ENCODE data around the gene TRMT112. TPM values are rescaled to one million over a fixed set of nuclear protein-coding genes. Genes with fewer than 3 reads are reported as not detected.

TRMT112 gene
- total and polyA plus RNA-seq, 2 of the 8 experiments (the other 6 are each of a cell fraction or from before 2014, with no cell fraction given): 300 to 650 TPM

GRCh38 chr11:64268025-64268892, 49.1 kb downstream of the TRMT112 start:
- no peaks in the 10 kb centered on the region; the same call in 1 of the 2 replicates for H3K79me1 ChIP-seq (ENCODE audit: low read depth, low read length)
- H2AFZ ChIP-seq (ENCODE audit: low read length): no peak overlapping the region
- peak overlapping the region; percentile 80 to 86 for H3K4me2 ChIP-seq (ENCODE audit: insufficient read depth in 1 of 2, low read depth in 2 of 2, low read length in 2 of 2)
- peak overlapping the region; percentile 81; the same call in 1 of the 2 replicates for H2BK5ac ChIP-seq (ENCODE audit: low read depth, low read length)
- no peak overlapping the region for H2AK5ac ChIP-seq (ENCODE audit: low read depth, low read length)
- H4K5ac ChIP-seq (ENCODE audit: insufficient read length, low read depth, low read length): no peak overlapping the region
- FAIRE-seq (no peak), DNase-seq (ENCODE audit: low read depth in 1 of 2, low spot score in 2 of 2) (no peak)
- H3K4me3 ChIP-seq (ENCODE audit: extremely low read depth in 1 of 4, insufficient read depth in 2 of 4, low read depth in 3 of 4, low read length in 4 of 4): peak overlapping the region; percentile 70 to 82 (median 80)
- no peak overlapping the region for H4K91ac ChIP-seq (replicated peaks; ENCODE audit: insufficient read length, low read length)
- ChIA-PET CTCF (ENCODE audit: partially characterized antibody) (interaction anchor here (0.5 to 13.7 kb wide), 17 partner anchors 12 to 1880 kb away, joined by 3 to 168 read pairs (median 4); partner anchors contain the start of genes BAD, CATSPERZ, ESRRA and NUDT22), POLR2A (ENCODE audit: partially characterized antibody) (interaction anchor here (0.7 to 11.9 kb wide), 18 partner anchors 9 to 1417 kb away, joined by 3 to 352 read pairs (median 7); partner anchors contain the start of genes BAD, ESRRA, FERMT3 and FKBP2)
- TF ChIP-seq RAD21 (IDR thresholded peaks at IDR 0.05 in 1 of 2, conservative IDR thresholded peaks at IDR 0.05 in 1 of 2; ENCODE audit: low read depth in 2 of 2, low read length in 2 of 2) (no peak), HDAC6 (IDR thresholded peaks at IDR 0.05; ENCODE audit: low read depth, low read length) (no peak), JUND (IDR thresholded peaks at IDR 0.05; ENCODE audit: low read length) (no peak), NRF1 (IDR thresholded peaks at IDR 0.05; ENCODE audit: low read depth, low read length) (no peak), POLR2AphosphoS5 (IDR thresholded peaks at IDR 0.05; ENCODE audit: low read depth, low read length) (peak; percentile 52)
- peaks cover 4 to 5% of the 10 kb centered on the region in 2 experiments for H4K20me1 ChIP-seq (replicated peaks in 1 of 2; ENCODE audit: control insufficient read depth in 1 of 2, insufficient read depth in 2 of 2, low read length in 2 of 2)
- H3K36me3 ChIP-seq (ENCODE audit: control insufficient read depth in 2 of 4, insufficient read depth in 4 of 4, low read length in 3 of 4): peaks cover 9 to 32% (median 15%) of the 10 kb centered on the region in 4 experiments
- no peak overlapping the region for H2BK12ac ChIP-seq (ENCODE audit: low read depth, low read length)
- peak overlapping the region; percentile 60 for H3K4ac ChIP-seq (replicated peaks; ENCODE audit: insufficient read length, low read depth, low read length)
- no peak overlapping the region for H3K56ac ChIP-seq (replicated peaks; ENCODE audit: insufficient read length, low read depth, low read length)
- no peak overlapping the region for H4K8ac ChIP-seq (ENCODE audit: extremely low read depth, insufficient read depth, low read length)
- no peak overlapping the region for H3K14ac ChIP-seq (ENCODE audit: insufficient read length)
- H3K27ac ChIP-seq (ENCODE audit: low read depth, low read length): peak overlapping the region; percentile 13; the same call in 1 of the 2 replicates
- H2BK15ac ChIP-seq (ENCODE audit: low read length): 0 out of 2 replicates have a peak overlapping the region, but pooled peaks have one; percentile 20
- H3K79me2 ChIP-seq (ENCODE audit: control insufficient read depth in 1 of 2, insufficient read depth in 2 of 2, low read length in 2 of 2): 0 out of 4 replicates have a peak, but pooled peaks cover 0 to 4% of the 10 kb centered on the region in 2 experiments
- H3K23me2 ChIP-seq (ENCODE audit: low read depth, low read length): peaks cover 4% of the 10 kb centered on the region
- 92% methylated on average over 22 of the region's 23 CpGs; no CpG with 5 or more reads in 1 of the 2 experiments for WGBS, 2 experiments (ENCODE audit: extremely low coverage in 1 of 2, insufficient coverage in 1 of 2, insufficient read length in 1 of 2, insufficient replicate concordance in 2 of 2, low coverage in 1 of 2, low lambda C conversion rate in 2 of 2, missing lambda C conversion rate in 1 of 2)
- H3K18ac ChIP-seq (ENCODE audit: extremely low read depth, low read length): no peak overlapping the region; the same call in 1 of the 2 replicates
- H3K23ac ChIP-seq (ENCODE audit: insufficient read length): no peak overlapping the region
- H3K9me3 ChIP-seq (ENCODE audit: insufficient read depth in 2 of 2, low read depth in 1 of 2, low read length in 1 of 2): no peaks in the 10 kb centered on the region
- no peak overlapping the region for H2BK120ac ChIP-seq (replicated peaks; ENCODE audit: low read depth, low read length)
- H3K4me1 ChIP-seq (replicated peaks in 1 of 4; ENCODE audit: control insufficient read depth in 3 of 4, insufficient read depth in 4 of 4, low read length in 3 of 4): peaks cover 0 to 11% (median 5%) of the 10 kb centered on the region in 4 experiments; a peak in 5 of 7 replicates
- peak overlapping the region in 2 of 4 experiments; percentile 72 to 74; a peak in 3 of 7 replicates for H3K9ac ChIP-seq (replicated peaks in 1 of 4; ENCODE audit: extremely low read depth in 1 of 4, low read depth in 3 of 4, low read length in 3 of 4)
- H2BK20ac ChIP-seq (ENCODE audit: low read length): no peak overlapping the region
- H3K27me3 ChIP-seq (replicated peaks in 1 of 4; ENCODE audit: control insufficient read depth in 3 of 4, extremely low read depth in 1 of 4, insufficient read depth in 3 of 4, low read length in 3 of 4): no peaks in the 10 kb centered on the region
